ENCODE measurements around the gene FOXR2. TPM values are rescaled to one million over a fixed set of nuclear protein-coding genes. Genes with fewer than 3 reads are reported as not detected.

FOXR2 gene
- total and polyA plus RNA-seq, 7 experiments from 2014 or later: not detected

DNA sequence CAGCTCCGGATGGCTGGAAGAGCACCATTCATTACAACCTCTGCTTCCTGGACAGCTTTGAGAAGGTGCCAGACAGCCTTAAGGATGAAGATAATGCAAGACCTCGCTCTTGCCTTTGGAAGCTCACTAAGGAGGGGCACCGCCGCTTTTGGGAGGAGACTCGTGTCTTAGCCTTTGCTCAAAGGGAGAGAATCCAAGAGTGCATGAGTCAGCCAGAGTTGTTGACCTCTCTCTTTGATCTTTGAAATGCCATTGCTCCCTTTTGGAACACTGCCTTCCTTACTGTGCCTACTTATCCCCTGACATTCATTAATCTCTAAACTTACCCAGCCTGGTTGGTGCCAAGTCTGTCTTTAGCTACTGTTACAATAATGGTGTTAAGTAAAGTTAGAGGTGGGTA is 1.2 kb downstream of the FOXR2 start:
- no peak overlapping the region for H3K4me3 ChIP-seq (ENCODE audit: low read length)
- no peak overlapping the region for H3K27ac ChIP-seq (ENCODE audit: low read depth, low read length)
- intact Hi-C loops (cut with micrococcal nuclease): no loop called here
- ChIA-PET POLR2A (no interaction called here), CTCF (no interaction called here)
- Mint-ChIP-seq H3K9me3 (peaks cover 0 to 10% (median 0%) of the 10 kb centered on the region in 11 donors), H3K36me3 (peaks cover 0 to 7% (median 3%) of the 10 kb centered on the region in 5 donors), H3K4me3 (no peak overlapping the region), H3K27me3 (peaks cover 0 to 4% (median 0%) of the 10 kb centered on the region in 5 donors), H3K27ac (no peak overlapping the region), H3K4me1 (no peaks in the 10 kb centered on the region)
- H3K27me3 ChIP-seq (ENCODE audit: control insufficient read depth in 2 of 2, insufficient read depth in 2 of 2, low read length in 2 of 2): no peaks in the 10 kb centered on the region
- no peaks in the 10 kb centered on the region for H3K9me3 ChIP-seq (ENCODE audit: control insufficient read depth in 2 of 3, low read length in 3 of 3)
- ATAC-seq: no peak
- no peaks in the 10 kb centered on the region for H3K4me1 ChIP-seq (ENCODE audit: control insufficient read depth in 2 of 2, insufficient read depth in 2 of 2, low read length in 2 of 2)
- no peak for DNase-seq
- no peaks in the 10 kb centered on the region for H3K36me3 ChIP-seq (ENCODE audit: control insufficient read depth in 2 of 3, insufficient read depth in 3 of 3, low read length in 3 of 3)

DNA sequence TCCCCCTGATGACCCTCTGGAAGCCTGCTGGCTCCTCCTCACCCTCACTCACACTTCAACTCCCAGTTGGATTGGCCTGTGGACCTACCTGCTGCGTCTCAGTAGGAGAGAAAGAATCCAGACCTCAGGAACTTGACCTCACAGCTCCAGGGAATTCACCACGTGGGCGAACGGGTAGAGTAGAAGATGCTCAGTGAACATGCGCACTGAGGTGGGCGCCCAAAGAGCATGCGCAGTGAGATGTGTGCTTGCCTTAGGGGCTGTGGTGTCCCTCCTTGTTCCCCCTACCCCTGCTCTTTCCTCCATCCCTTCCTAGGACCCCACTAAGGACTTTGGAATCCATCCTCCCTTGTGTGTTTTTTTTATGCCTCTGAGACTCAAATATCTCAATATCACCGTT is 12.9 kb downstream of the FOXR2 start:
- intact Hi-C loops (cut with micrococcal nuclease): no loop called here
- Mint-ChIP-seq H3K4me1 (peaks cover 0 to 7% (median 0%) of the 10 kb centered on the region in 7 donors), H3K4me3 (no peak overlapping the region), H3K36me3 (no peaks in the 10 kb centered on the region), H3K9me3 (peaks cover 0 to 4% (median 0%) of the 10 kb centered on the region in 11 donors), H3K27ac (no peak overlapping the region), H3K27me3 (no peaks in the 10 kb centered on the region)
- no peak for ATAC-seq
- Histone ChIP-seq H3K36me3 (ENCODE audit: control insufficient read depth in 2 of 3, insufficient read depth in 3 of 3, low read length in 3 of 3) (no peaks in the 10 kb centered on the region), H3K27me3 (ENCODE audit: control insufficient read depth in 2 of 2, insufficient read depth in 2 of 2, low read length in 2 of 2) (no peaks in the 10 kb centered on the region), H3K27ac (ENCODE audit: low read depth, low read length) (no peak overlapping the region), H3K4me3 (ENCODE audit: low read length) (no peak overlapping the region), H3K4me1 (ENCODE audit: control insufficient read depth in 2 of 2, insufficient read depth in 2 of 2, low read length in 2 of 2) (no peaks in the 10 kb centered on the region), H3K9me3 (ENCODE audit: control insufficient read depth in 2 of 3, low read length in 3 of 3) (no peaks in the 10 kb centered on the region)
- POLR2A ChIA-PET: no interaction called here
- CTCF ChIA-PET: no interaction called here
- DNase-seq: no peak

DNA sequence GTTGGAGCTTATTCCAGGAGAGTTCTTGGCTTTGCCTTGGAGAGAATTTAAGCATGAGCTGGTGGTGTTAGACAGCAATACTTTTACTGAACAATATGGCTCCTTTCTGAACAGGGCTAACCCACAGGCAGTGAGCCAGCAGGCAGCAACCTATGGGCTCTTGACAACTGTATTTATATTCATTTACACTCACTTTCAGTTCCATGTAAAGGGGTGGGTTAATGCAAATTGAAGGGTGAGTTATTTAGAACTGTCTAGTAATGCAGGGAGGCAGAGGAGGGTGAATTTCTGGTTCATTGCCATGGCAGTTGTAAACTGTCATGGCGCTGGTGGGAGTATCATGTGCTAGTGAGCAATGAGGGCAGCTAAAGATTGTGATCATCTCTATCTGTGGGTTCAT is 15.7 kb downstream of the FOXR2 start:
- no peak for DNase-seq
- Mint-ChIP-seq H3K4me3 (no peak overlapping the region), H3K9me3 (peaks cover 0 to 5% (median 0%) of the 10 kb centered on the region in 11 donors), H3K27ac (no peak overlapping the region), H3K36me3 (no peaks in the 10 kb centered on the region), H3K4me1 (no peaks in the 10 kb centered on the region), H3K27me3 (no peaks in the 10 kb centered on the region)
- Histone ChIP-seq H3K36me3 (ENCODE audit: control insufficient read depth in 2 of 3, insufficient read depth in 3 of 3, low read length in 3 of 3) (no peaks in the 10 kb centered on the region), H3K4me3 (ENCODE audit: low read length) (no peak overlapping the region), H3K4me1 (ENCODE audit: control insufficient read depth in 2 of 2, insufficient read depth in 2 of 2, low read length in 2 of 2) (no peaks in the 10 kb centered on the region), H3K27me3 (ENCODE audit: control insufficient read depth in 2 of 2, insufficient read depth in 2 of 2, low read length in 2 of 2) (no peaks in the 10 kb centered on the region), H3K27ac (ENCODE audit: low read depth, low read length) (no peak overlapping the region), H3K9me3 (ENCODE audit: control insufficient read depth in 2 of 3, low read length in 3 of 3) (no peaks in the 10 kb centered on the region)
- ChIA-PET CTCF (no interaction called here), POLR2A (no interaction called here)
- no peak for ATAC-seq
- intact Hi-C loops (cut with micrococcal nuclease): no loop called here

DNA sequence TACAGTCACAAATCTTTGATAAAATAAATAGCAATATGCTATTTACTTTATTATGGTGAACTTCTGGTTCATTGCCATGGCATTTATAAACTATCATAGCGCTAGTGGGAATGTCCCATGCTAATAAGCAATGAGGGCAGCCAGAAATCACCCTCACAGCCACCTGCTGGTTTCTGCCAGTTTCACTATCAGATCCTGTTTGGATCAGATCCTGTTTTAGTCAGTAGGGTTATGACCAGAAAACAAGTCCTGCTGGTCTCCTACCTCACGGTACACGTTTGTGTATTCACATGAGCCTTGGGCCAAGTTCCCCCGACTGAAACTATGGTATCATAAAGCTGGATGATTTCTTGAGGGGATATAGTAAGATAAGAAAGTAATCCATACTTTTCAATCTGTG is 17.7 kb downstream of the FOXR2 start:
- CTCF ChIA-PET: no interaction called here
- H3K4me1 ChIP-seq (ENCODE audit: control insufficient read depth in 2 of 2, insufficient read depth in 2 of 2, low read length in 2 of 2): no peaks in the 10 kb centered on the region
- no peaks in the 10 kb centered on the region for H3K9me3 ChIP-seq (ENCODE audit: control insufficient read depth in 2 of 3, low read length in 3 of 3)
- Mint-ChIP-seq H3K4me3 (no peak overlapping the region), H3K9me3 (peaks cover 0 to 4% (median 0%) of the 10 kb centered on the region in 11 donors), H3K27ac (no peak overlapping the region), H3K4me1 (no peaks in the 10 kb centered on the region), H3K36me3 (no peaks in the 10 kb centered on the region), H3K27me3 (no peaks in the 10 kb centered on the region)
- no peaks in the 10 kb centered on the region for H3K36me3 ChIP-seq (ENCODE audit: control insufficient read depth in 2 of 3, insufficient read depth in 3 of 3, low read length in 3 of 3)
- DNase-seq: no peak
- intact Hi-C loops (cut with micrococcal nuclease): no loop called here
- ATAC-seq: no peak
- no peaks in the 10 kb centered on the region for H3K27me3 ChIP-seq (ENCODE audit: control insufficient read depth in 2 of 2, insufficient read depth in 2 of 2, low read length in 2 of 2)
- POLR2A ChIA-PET: no interaction called here
- no peak overlapping the region for H3K27ac ChIP-seq (ENCODE audit: low read depth, low read length)
- H3K4me3 ChIP-seq (ENCODE audit: low read length): no peak overlapping the region

DNA sequence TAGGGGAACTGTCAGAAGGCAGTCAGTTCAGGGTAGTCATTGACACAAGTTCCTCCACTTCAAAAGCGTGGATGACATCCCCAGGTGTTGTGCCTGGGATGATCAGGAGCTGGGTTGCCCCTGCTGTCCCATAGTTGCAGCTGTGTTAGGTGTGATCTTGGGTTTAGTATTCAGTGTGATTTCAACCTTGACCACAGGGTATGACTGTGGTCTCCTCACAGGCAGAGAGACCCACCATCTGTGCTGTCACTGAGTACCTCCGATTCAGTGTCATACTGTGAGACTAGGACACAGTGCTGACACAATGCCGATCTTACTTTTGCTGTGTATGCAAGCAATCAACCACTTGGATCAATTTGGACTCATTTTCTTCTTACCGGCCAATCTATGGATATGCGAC is 25.2 kb downstream of the FOXR2 start:
- CTCF ChIA-PET: interaction anchor here (0.7 kb wide), 1 partner anchor 537 kb away, joined by 3 read pairs; no protein-coding TSS in a partner anchor
- Histone ChIP-seq H3K4me3 (ENCODE audit: low read length) (no peak overlapping the region), H3K27ac (ENCODE audit: low read depth, low read length) (no peak overlapping the region), H3K36me3 (ENCODE audit: control insufficient read depth in 2 of 3, insufficient read depth in 3 of 3, low read length in 3 of 3) (no peaks in the 10 kb centered on the region), H3K9me3 (ENCODE audit: control insufficient read depth in 2 of 3, low read length in 3 of 3) (no peaks in the 10 kb centered on the region), H3K27me3 (ENCODE audit: control insufficient read depth in 2 of 2, insufficient read depth in 2 of 2, low read length in 2 of 2) (no peaks in the 10 kb centered on the region), H3K4me1 (ENCODE audit: control insufficient read depth in 2 of 2, insufficient read depth in 2 of 2, low read length in 2 of 2) (no peaks in the 10 kb centered on the region)
- Mint-ChIP-seq H3K4me3 (no peak overlapping the region), H3K36me3 (no peaks in the 10 kb centered on the region), H3K9me3 (peaks cover 0 to 10% (median 2%) of the 10 kb centered on the region in 11 donors), H3K4me1 (peaks cover 0 to 4% (median 0%) of the 10 kb centered on the region in 7 donors), H3K27me3 (no peaks in the 10 kb centered on the region), H3K27ac (no peak overlapping the region)
- ATAC-seq: no peak
- POLR2A ChIA-PET: no interaction called here
- intact Hi-C loops (cut with micrococcal nuclease): no loop called here
- DNase-seq: no peak

DNA sequence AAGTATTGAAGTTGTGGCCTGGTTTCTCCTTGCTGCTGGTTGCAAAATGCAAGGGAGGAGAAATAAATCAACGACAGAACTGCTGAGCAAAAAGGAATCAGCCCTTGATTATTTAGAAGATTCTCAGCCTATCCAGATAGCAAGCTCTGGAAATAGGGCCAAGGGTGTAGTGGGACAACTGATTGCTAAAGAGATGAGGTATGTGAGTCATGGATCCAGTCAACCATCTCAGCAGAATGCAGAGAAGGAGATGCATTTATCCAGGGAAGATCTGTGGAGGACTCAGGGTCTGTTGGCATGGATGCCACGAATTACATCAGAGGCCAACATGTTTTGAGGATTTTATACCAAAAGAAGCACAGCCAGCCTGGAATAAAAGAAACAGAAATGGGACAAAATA is 36.7 kb downstream of the FOXR2 start:
- Histone ChIP-seq H3K4me1 (ENCODE audit: control insufficient read depth in 2 of 2, insufficient read depth in 2 of 2, low read length in 2 of 2) (no peaks in the 10 kb centered on the region), H3K9me3 (ENCODE audit: control insufficient read depth in 2 of 3, low read length in 3 of 3) (no peaks in the 10 kb centered on the region), H3K27ac (ENCODE audit: low read depth, low read length) (no peak overlapping the region), H3K27me3 (ENCODE audit: control insufficient read depth in 2 of 2, insufficient read depth in 2 of 2, low read length in 2 of 2) (no peaks in the 10 kb centered on the region), H3K36me3 (ENCODE audit: control insufficient read depth in 2 of 3, insufficient read depth in 3 of 3, low read length in 3 of 3) (no peaks in the 10 kb centered on the region), H3K4me3 (ENCODE audit: low read length) (no peak overlapping the region)
- ChIA-PET POLR2A (no interaction called here), CTCF (no interaction called here)
- H3K27me3 Mint-ChIP-seq: no peaks in the 10 kb centered on the region
- H3K4me3 Mint-ChIP-seq: no peak overlapping the region
- H3K9me3 Mint-ChIP-seq: peaks cover 0 to 3% (median 0%) of the 10 kb centered on the region in 11 donors
- intact Hi-C loops (cut with micrococcal nuclease): no loop called here
- H3K27ac Mint-ChIP-seq: no peak overlapping the region
- no peak for ATAC-seq
- H3K4me1 Mint-ChIP-seq: peaks cover 0 to 5% (median 0%) of the 10 kb centered on the region in 7 donors
- H3K36me3 Mint-ChIP-seq: no peaks in the 10 kb centered on the region
- DNase-seq: no peak

DNA sequence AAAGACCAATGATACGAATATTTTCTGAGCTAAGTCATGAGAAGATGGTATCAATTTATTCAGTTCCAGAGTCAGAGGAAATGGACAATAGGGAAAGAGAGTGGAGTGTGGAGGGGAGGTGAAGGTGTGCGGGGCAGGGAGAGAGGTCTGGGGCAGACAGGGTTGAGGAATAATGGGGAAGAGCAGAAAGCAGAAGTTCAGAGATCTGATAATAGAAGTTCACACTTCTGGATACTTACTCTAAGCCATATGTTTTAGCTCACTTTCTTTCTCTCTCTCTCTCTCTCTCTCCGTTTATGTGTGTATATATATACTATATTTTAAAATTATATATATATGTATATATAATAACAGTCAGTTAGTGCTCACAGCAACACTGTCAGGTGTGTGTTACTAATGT is 40.4 kb downstream of the FOXR2 start:
- ChIA-PET CTCF (no interaction called here), POLR2A (no interaction called here)
- ATAC-seq (no peak), DNase-seq (no peak)
- H3K9me3 ChIP-seq (ENCODE audit: control insufficient read depth in 2 of 3, low read length in 3 of 3): no peaks in the 10 kb centered on the region
- intact Hi-C loops (cut with micrococcal nuclease): no loop called here
- H3K36me3 ChIP-seq (ENCODE audit: control insufficient read depth in 2 of 3, insufficient read depth in 3 of 3, low read length in 3 of 3): no peaks in the 10 kb centered on the region
- H3K4me3 Mint-ChIP-seq: no peak overlapping the region
- H3K27ac Mint-ChIP-seq: no peak overlapping the region
- no peaks in the 10 kb centered on the region for H3K27me3 ChIP-seq (ENCODE audit: control insufficient read depth in 2 of 2, insufficient read depth in 2 of 2, low read length in 2 of 2)
- H3K4me1 ChIP-seq (ENCODE audit: control insufficient read depth in 2 of 2, insufficient read depth in 2 of 2, low read length in 2 of 2): no peaks in the 10 kb centered on the region
- no peak overlapping the region for H3K4me3 ChIP-seq (ENCODE audit: low read length)
- H3K9me3 Mint-ChIP-seq: peaks cover 0 to 18% (median 2%) of the 10 kb centered on the region in 11 donors
- H3K4me1 Mint-ChIP-seq: peaks cover 0 to 5% (median 0%) of the 10 kb centered on the region in 7 donors
- H3K36me3 Mint-ChIP-seq: no peaks in the 10 kb centered on the region
- no peaks in the 10 kb centered on the region for H3K27me3 Mint-ChIP-seq
- no peak overlapping the region for H3K27ac ChIP-seq (ENCODE audit: low read depth, low read length)

All from naive thymus-derived CD4-positive, alpha-beta T cell (primary cell).